HFF-Myc (cell line): ENCODE data around the gene FSTL5.

ENCODE experiments used
- DNase-seq: peaks from one replicate; pipeline ENCODE4 v3.0.0-alpha.2; 2011; ENCODE audit warnings: low read depth; ENCODE audit errors: extremely low read depth
- H3K4me3 ChIP-seq: replicated peaks from 2 replicates; pipeline ENCODE4 v1.5.1; 2011; ENCODE audit warnings: low read depth, mild to moderate bottlenecking, control low read depth, low read length
- TF ChIP-seq, protein P1 (sequence below): IDR thresholded peaks from 2 replicates; pipeline ENCODE4 v1.5.1; 2012; ENCODE audit warnings: mild to moderate bottlenecking, low read depth, low read length, control low read depth; ENCODE audit errors: missing control alignments

FSTL5 gene

DNA sequence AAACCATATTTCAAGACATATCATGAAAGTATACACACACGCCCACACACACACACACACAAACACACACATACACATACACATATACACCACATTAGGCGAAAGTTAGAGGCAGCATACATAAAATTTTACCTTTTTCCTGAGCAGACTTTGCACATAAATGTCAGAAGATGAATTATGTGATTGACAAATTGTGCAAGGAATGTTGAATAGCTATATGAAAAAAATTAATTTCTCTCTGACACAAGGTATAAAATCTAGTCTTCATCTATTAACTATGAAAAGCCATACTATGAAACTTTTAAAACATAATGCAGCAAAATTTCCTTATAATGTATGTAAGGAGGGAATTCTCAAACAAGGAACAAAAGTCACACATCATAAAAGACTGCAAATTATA, 24.4 kb downstream of the FSTL5 start:
- no peak overlapping the region for H3K4me3 ChIP-seq
- TF ChIP-seq, protein P1, sequence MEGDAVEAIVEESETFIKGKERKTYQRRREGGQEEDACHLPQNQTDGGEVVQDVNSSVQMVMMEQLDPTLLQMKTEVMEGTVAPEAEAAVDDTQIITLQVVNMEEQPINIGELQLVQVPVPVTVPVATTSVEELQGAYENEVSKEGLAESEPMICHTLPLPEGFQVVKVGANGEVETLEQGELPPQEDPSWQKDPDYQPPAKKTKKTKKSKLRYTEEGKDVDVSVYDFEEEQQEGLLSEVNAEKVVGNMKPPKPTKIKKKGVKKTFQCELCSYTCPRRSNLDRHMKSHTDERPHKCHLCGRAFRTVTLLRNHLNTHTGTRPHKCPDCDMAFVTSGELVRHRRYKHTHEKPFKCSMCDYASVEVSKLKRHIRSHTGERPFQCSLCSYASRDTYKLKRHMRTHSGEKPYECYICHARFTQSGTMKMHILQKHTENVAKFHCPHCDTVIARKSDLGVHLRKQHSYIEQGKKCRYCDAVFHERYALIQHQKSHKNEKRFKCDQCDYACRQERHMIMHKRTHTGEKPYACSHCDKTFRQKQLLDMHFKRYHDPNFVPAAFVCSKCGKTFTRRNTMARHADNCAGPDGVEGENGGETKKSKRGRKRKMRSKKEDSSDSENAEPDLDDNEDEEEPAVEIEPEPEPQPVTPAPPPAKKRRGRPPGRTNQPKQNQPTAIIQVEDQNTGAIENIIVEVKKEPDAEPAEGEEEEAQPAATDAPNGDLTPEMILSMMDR, result no peak
- no peak for DNase-seq

DNA sequence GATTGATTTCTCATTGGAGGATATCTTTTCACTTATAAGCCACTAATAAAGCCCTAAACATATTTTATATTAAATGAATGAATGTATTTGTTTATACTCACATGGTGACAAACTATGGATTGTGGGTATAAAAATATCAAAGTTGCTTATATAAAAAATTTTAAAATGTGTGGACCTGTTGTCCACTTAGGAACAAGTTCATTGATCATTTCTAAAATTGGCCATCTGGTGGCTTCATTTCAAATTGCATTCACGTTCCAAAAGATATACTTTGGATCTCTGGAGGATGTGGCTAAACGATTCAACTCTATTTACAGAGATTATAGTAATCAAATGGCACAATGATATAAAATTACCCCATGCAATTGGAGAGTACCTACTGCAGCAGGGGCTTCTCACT, 32.5 kb downstream of the FSTL5 start:
- TF ChIP-seq, protein P1, result peak; percentile 17
- no peak for DNase-seq
- no peak overlapping the region for H3K4me3 ChIP-seq

DNA sequence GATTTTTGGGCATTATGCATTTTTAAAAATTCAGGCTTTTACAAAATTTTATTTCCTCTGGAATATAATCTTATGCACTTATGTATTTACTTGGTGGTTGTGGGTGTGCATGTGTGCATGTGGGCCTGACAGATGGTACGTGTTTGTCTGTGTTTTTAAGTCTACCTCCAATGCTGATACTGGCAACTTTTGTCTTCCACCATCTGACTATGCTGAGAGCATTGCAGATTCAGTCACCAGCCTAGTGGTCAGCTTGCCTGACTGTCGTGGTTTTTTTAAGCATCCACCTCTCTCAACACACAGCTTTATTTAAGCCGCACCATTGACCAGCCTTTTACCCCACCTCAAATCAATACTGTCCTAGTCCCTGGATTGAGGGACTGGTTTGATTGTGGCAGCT, 37.1 kb downstream of the FSTL5 start:
- H3K4me3 ChIP-seq, result no peak overlapping the region
- TF ChIP-seq, protein P1, result no peak
- no peak for DNase-seq

DNA sequence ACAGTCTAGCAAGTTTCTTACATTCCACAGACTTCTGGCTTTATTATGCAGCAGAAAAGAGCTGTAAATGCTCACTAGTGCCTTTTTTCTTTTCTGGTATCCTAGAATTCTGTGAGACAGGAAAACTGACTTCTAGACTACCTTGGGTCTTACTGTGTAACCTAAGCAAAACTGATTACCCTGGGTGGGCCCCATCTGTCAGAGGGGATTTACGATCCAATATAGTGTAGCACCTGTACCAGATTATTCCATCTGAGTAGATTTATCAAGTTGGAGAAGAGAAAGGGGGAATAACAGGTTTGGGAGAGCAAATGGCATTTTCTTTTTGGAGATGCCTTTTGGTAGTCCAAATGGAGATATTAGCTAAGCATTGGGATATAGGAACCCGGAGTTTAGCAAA, 46.7 kb downstream of the FSTL5 start:
- no peak for DNase-seq
- H3K4me3 ChIP-seq, result no peak overlapping the region
- TF ChIP-seq, protein P1, result no peak

DNA sequence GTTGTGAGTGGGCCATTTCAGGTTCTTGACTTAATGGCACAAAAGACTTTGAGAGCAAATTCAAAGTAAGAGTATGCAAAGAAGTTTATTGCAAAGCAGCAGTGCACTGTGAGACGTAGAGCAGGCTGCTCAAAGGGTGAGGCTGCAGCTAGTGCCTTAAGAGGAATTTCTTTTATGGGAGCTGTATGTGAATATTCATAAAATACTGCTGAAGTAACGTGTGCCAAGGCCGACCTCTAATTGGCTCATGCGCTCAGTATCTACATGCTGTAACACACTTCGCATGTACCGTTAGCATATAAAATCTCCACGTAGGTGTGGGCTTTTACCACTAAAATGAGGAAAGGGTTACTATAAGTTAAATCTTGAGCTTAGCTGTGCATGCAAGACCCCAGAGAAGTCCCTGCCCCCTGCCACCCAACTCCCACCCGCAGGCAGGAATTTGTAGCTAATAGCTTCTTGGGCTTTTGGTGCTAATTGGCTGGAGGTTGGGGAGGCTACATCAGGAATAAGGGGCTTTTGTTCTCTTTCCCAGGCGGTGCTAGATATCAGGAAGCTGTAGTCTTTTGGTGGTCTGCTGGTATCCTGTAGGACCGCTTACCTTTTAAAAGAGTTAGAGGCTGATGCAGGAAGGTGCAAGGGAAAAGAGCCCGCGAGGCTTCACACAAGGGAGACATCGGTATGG, 47.6 kb downstream of the FSTL5 start:
- no peak overlapping the region for H3K4me3 ChIP-seq
- TF ChIP-seq, protein P1, result no peak
- DNase-seq, result no peak

DNA sequence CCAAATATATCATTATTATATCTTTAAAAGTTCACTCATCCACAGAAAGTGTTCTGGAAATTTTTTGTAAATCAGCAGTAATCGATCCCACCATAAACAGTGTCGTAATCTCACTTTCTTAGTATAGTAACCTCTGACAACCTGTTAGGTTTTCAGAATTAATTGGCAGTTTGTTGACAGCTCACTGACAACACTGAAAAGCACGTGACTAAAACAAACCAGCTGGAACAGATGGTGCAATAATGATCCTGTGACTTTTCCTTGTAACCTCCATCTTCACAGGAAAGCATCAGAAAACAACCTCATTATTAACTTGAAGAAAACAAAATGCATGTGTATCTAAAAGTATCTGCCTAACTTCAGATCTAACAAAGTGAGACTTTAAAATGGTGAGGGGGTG, 48.5 kb downstream of the FSTL5 start:
- DNase-seq, result no peak
- H3K4me3 ChIP-seq, result no peak overlapping the region
- TF ChIP-seq, protein P1, result no peak

DNA sequence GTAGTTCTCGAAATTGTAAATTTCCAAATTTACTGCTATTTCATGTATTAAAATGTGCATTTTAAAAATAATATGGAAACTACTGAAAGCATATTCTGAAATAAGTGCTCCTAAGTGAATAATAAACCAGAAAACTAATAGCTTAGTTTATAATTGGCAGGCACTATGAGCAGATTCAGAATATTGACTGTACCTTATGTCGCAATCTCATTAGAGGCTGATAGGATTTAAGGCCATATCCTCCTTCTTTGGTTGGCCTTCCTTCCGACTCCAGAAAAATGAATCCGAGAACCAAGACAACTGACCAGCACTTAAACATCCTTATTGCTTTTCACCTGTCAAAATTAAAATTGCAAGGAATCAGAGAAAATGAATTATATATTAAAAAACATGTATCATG, 52.7 kb downstream of the FSTL5 start:
- no peak for DNase-seq
- H3K4me3 ChIP-seq, result no peak overlapping the region
- TF ChIP-seq, protein P1, result no peak
